PFSK-1 (cell line): ENCODE measurements around the gene VTA1.

Experiments
- POLR2AphosphoS5 ChIP-seq: IDR thresholded peaks from 2 replicates; pipeline ENCODE4 v1.6.1; 2012; ENCODE audit warnings: low read depth, mild to moderate bottlenecking, control low read depth, low read length, moderate library complexity
- SIN3A ChIP-seq: IDR thresholded peaks from 2 replicates; pipeline ENCODE4 v1.6.1; 2012; ENCODE audit warnings: mild to moderate bottlenecking, low read length, moderate library complexity, borderline replicate concordance; ENCODE audit not compliant: insufficient read depth

- TF ChIP-seq POLR2AphosphoS5 (no peak), SIN3A (no peak)
These were observed 115.2 kb downstream of the VTA1 start for GRCh38 chr6:142262231-142262630.
